GM23338 (cell line): ENCODE measurements around the gene AAR2. TPM values are rescaled to one million over a fixed set of nuclear protein-coding genes. Genes with fewer than 3 reads are reported as not detected.
A peak's percentile ranks its signal among the peaks of the same experiment; 100 is the strongest.

Experiments used
- ATAC-seq: fragments of 200-7000 bp; cut with Tn5 transposase; 3 replicates; pipeline ENCODE4 v1.9.1; 2020
- DNase-seq: peaks from one replicate; pipeline ENCODE4 v3.0.0-alpha.2; 2015; ENCODE audit warnings: low spot score
- H2AFZ ChIP-seq: fragments of 200-600 bp; sonication (generic); 2 replicates; pipeline ENCODE4 v1.8.0; 2016; ENCODE audit warnings: antibody characterized with exemption, mild to moderate bottlenecking, moderate library complexity
- H3F3A ChIP-seq: fragments of 200-600 bp; sonication (generic); replicated peaks from 2 replicates; pipeline ENCODE4 v1.8.0; 2017; ENCODE audit warnings: antibody characterized with exemption, mixed run types, low read depth
- H3K27ac ChIP-seq: fragments of 200-600 bp; sonication (generic); 2 replicates; pipeline ENCODE4 v1.6.1; 2016; ENCODE audit warnings: low read depth
- H3K27me3 ChIP-seq: fragments of 200-600 bp; sonication (generic); 2 replicates; pipeline ENCODE4 v1.8.0; 2016; ENCODE audit warnings: mild to moderate bottlenecking, mixed run types, moderate library complexity; ENCODE audit not compliant: insufficient read depth
- H3K36me3 ChIP-seq: fragments of 200-600 bp; sonication (generic); 2 replicates; pipeline ENCODE4 v1.8.0; 2016; ENCODE audit warnings: mild to moderate bottlenecking; ENCODE audit not compliant: insufficient read depth
- H3K4me1 ChIP-seq: fragments of 200-600 bp; sonication (generic); 2 replicates; pipeline ENCODE4 v1.8.0; 2016; ENCODE audit warnings: mild to moderate bottlenecking, moderate library complexity; ENCODE audit not compliant: insufficient read depth
- H3K4me2 ChIP-seq: fragments of 200-600 bp; sonication (generic); 2 replicates; pipeline ENCODE4 v1.7.1; 2017; ENCODE audit warnings: mixed run types
- H3K4me3 ChIP-seq: fragments of 200-600 bp; sonication (generic); 2 replicates; pipeline ENCODE4 v1.6.1; 2016; ENCODE audit warnings: mixed run types
- H3K79me2 ChIP-seq: fragments of 200-600 bp; sonication (generic); replicated peaks from 2 replicates; pipeline ENCODE4 v1.8.0; 2017; ENCODE audit warnings: mild to moderate bottlenecking; ENCODE audit not compliant: insufficient read depth
- H3K9me2 ChIP-seq: fragments of 200-600 bp; sonication (generic); 2 replicates; pipeline ENCODE4 v1.8.0; 2017; ENCODE audit not compliant: insufficient read depth
- H4K20me1 ChIP-seq: fragments of 200-600 bp; sonication (generic); replicated peaks from 2 replicates; pipeline ENCODE4 v1.8.0; 2017; ENCODE audit warnings: mild to moderate bottlenecking; ENCODE audit not compliant: insufficient read depth
- H3K27ac Mint-ChIP-seq: 2 replicates; pipeline ENCODE4 v1.8.0; 2020; ENCODE audit warnings: inconsistent platforms, mild to moderate bottlenecking, moderate library complexity, mixed read lengths
- H3K27me3 Mint-ChIP-seq: 3 replicates; pipeline ENCODE4 v1.8.0; 2022; ENCODE audit warnings: low read depth, mild to moderate bottlenecking, moderate library complexity, mixed read lengths, inconsistent platforms; ENCODE audit not compliant: insufficient read depth, poor library complexity
- H3K36me3 Mint-ChIP-seq: 3 replicates; pipeline ENCODE4 v1.8.0; 2021; ENCODE audit warnings: low read depth, mild to moderate bottlenecking, inconsistent platforms, moderate library complexity, mixed read lengths
- H3K4me1 Mint-ChIP-seq: 3 replicates; pipeline ENCODE4 v1.8.0; 2020; ENCODE audit warnings: mild to moderate bottlenecking, inconsistent platforms, mixed read lengths
- H3K4me3 Mint-ChIP-seq: 3 replicates; pipeline ENCODE4 v1.8.0; 2021; ENCODE audit warnings: moderate library complexity, mild to moderate bottlenecking, inconsistent platforms, mixed read lengths
- H3K9me3 Mint-ChIP-seq: 3 replicates; pipeline ENCODE4 v1.8.0; 2020; ENCODE audit warnings: moderate library complexity, mild to moderate bottlenecking, inconsistent platforms, mixed read lengths
- CREB1 ChIP-seq: fragments of 250-450 bp; sonication (Bioruptor Pico); IDR thresholded peaks from 2 replicates; pipeline ENCODE4 v1.5.0; 2020; ENCODE audit warnings: low read depth, mild to moderate bottlenecking, moderate library complexity
- EZH2 ChIP-seq: fragments of 200-600 bp; sonication (generic); IDR thresholded peaks from one replicate; pipeline ENCODE4 v1.8.0; 2017; ENCODE audit warnings: antibody characterized with exemption, mild to moderate bottlenecking, low read depth; ENCODE audit not compliant: unreplicated experiment
- EZH2phosphoT487 ChIP-seq: fragments of 200-600 bp; sonication (generic); IDR thresholded peaks from one replicate; pipeline ENCODE4 v1.8.1; 2018; ENCODE audit warnings: antibody characterized with exemption; ENCODE audit not compliant: unreplicated experiment
- NANOG ChIP-seq: IDR thresholded peaks from 2 replicates; pipeline ENCODE4 v1.6.1; 2016; ENCODE audit warnings: antibody characterized with exemption, borderline replicate concordance
- POLR2AphosphoS5 ChIP-seq: IDR thresholded peaks from 2 replicates; pipeline ENCODE4 v1.6.1; 2016; ENCODE audit warnings: antibody characterized with exemption, low read depth
- REST ChIP-seq: IDR thresholded peaks from one replicate; pipeline ENCODE4 v1.6.1; 2018; ENCODE audit warnings: antibody characterized with exemption; ENCODE audit not compliant: unreplicated experiment
- ZNF114 ChIP-seq: fragments of 250-450 bp; sonication (Bioruptor Pico); IDR thresholded peaks from 2 replicates; pipeline ENCODE4 v1.5.0; 2020; ENCODE audit warnings: mild to moderate bottlenecking, moderate library complexity
- ZNF331 ChIP-seq: fragments of 250-450 bp; sonication (Bioruptor Pico); IDR thresholded peaks from 2 replicates; pipeline ENCODE4 v1.5.0; 2020; ENCODE audit warnings: low read depth, mild to moderate bottlenecking, moderate library complexity
- polyA plus RNA-seq: library from polyadenylated mRNA; unstranded; fragments of >200 nt; fragmentation: Nextera tagmentation; extraction: Ambion mirVana; gene quantifications from 2 replicates; pipeline ENCODE4 v1.2.1, GENCODE V29; 2016
- total RNA-seq: library from RNA; depleted of rRNA; stranded (reverse); fragments of >200 nt; shearing (Covaris generic); gene quantifications from 2 replicates; pipeline ENCODE4 v1.2.3, GENCODE V29; 2014
- TF ChIP-seq, protein P1 (sequence below): IDR thresholded peaks from 2 replicates; pipeline ENCODE4 v1.6.1; 2016; ENCODE audit warnings: antibody characterized with exemption
- TF ChIP-seq, protein P2 (sequence below): fragments of 250-450 bp; sonication (Bioruptor Pico); IDR thresholded peaks from 2 replicates; pipeline ENCODE4 v1.5.0; 2020; ENCODE audit warnings: mild to moderate bottlenecking, moderate library complexity
- TF ChIP-seq, protein P3 (sequence below), 2 experiments: fragments of 200-600 bp in 1 of 2; sonication (generic) in 1 of 2; conservative IDR thresholded peaks; 2 replicates each; pipeline versions ENCODE4 v1.5.1 to v1.6.1; 2016 to 2017; ENCODE audit warnings: antibody characterized with exemption in 2 of 2, low read depth in 2 of 2, mild to moderate bottlenecking in 2 of 2, moderate library complexity in 1 of 2

Gene AAR2
- total and polyA plus RNA-seq, 2 experiments from 2014 or later, result 15.8 to 32.6 TPM

DNA sequence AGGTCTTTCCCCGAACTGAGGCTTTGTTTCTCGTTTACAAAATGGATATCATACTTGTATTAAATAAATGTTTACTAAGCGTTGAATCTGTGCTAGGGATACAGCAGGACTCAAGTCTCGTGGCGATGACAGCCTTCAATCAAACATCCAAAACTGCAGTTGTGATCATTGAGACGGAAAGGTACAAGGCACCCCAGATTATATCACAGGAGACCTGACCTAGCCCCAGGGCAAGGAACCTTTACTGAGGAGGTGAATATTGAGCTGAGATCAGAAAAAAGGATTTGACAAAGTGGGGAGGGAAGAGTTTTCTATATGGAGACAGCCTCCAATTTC, 476 bp downstream of the AAR2 start (continued):
- TF ChIP-seq EZH2 (no peak), NANOG (no peak)

- H3K4me1 ChIP-seq, result peaks cover 15% of the 10 kb centered on the region
- peaks cover 12% of the 10 kb centered on the region for H4K20me1 ChIP-seq
- no peaks in the 10 kb centered on the region for H3K27me3 ChIP-seq
- no peaks in the 10 kb centered on the region for H3F3A ChIP-seq
- peak overlapping the region; percentile 98 for H3K4me2 ChIP-seq
- H2AFZ ChIP-seq, result no peak overlapping the region
- 0 out of 2 replicates have a peak, but pooled peaks cover 9% of the 10 kb centered on the region for H3K36me3 ChIP-seq
- Mint-ChIP-seq H3K9me3 (no peaks in the 10 kb centered on the region), H3K27me3 (no peaks in the 10 kb centered on the region), H3K4me1 (peaks cover 13% of the 10 kb centered on the region), H3K27ac (no peak overlapping the region; the same call in 1 of the 2 replicates), H3K36me3 (peaks cover 22% of the 10 kb centered on the region; the same call in 2 of the 3 replicates), H3K4me3 (peak overlapping the region; percentile 90)
- DNase-seq, result no peak
- H3K9me2 ChIP-seq, result no peaks in the 10 kb centered on the region
- H3K79me2 ChIP-seq, result peaks cover 46% of the 10 kb centered on the region
- TF ChIP-seq, protein P1, sequence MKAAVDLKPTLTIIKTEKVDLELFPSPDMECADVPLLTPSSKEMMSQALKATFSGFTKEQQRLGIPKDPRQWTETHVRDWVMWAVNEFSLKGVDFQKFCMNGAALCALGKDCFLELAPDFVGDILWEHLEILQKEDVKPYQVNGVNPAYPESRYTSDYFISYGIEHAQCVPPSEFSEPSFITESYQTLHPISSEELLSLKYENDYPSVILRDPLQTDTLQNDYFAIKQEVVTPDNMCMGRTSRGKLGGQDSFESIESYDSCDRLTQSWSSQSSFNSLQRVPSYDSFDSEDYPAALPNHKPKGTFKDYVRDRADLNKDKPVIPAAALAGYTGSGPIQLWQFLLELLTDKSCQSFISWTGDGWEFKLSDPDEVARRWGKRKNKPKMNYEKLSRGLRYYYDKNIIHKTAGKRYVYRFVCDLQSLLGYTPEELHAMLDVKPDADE, result no peak
- TF ChIP-seq NANOG, result no peak
- no peak for TF ChIP-seq EZH2
- TF ChIP-seq ZNF114 (CRISPR knock-in tag), result no peak
- no peak for TF ChIP-seq ZNF331 (CRISPR knock-in tag)
- TF ChIP-seq, protein P2, sequence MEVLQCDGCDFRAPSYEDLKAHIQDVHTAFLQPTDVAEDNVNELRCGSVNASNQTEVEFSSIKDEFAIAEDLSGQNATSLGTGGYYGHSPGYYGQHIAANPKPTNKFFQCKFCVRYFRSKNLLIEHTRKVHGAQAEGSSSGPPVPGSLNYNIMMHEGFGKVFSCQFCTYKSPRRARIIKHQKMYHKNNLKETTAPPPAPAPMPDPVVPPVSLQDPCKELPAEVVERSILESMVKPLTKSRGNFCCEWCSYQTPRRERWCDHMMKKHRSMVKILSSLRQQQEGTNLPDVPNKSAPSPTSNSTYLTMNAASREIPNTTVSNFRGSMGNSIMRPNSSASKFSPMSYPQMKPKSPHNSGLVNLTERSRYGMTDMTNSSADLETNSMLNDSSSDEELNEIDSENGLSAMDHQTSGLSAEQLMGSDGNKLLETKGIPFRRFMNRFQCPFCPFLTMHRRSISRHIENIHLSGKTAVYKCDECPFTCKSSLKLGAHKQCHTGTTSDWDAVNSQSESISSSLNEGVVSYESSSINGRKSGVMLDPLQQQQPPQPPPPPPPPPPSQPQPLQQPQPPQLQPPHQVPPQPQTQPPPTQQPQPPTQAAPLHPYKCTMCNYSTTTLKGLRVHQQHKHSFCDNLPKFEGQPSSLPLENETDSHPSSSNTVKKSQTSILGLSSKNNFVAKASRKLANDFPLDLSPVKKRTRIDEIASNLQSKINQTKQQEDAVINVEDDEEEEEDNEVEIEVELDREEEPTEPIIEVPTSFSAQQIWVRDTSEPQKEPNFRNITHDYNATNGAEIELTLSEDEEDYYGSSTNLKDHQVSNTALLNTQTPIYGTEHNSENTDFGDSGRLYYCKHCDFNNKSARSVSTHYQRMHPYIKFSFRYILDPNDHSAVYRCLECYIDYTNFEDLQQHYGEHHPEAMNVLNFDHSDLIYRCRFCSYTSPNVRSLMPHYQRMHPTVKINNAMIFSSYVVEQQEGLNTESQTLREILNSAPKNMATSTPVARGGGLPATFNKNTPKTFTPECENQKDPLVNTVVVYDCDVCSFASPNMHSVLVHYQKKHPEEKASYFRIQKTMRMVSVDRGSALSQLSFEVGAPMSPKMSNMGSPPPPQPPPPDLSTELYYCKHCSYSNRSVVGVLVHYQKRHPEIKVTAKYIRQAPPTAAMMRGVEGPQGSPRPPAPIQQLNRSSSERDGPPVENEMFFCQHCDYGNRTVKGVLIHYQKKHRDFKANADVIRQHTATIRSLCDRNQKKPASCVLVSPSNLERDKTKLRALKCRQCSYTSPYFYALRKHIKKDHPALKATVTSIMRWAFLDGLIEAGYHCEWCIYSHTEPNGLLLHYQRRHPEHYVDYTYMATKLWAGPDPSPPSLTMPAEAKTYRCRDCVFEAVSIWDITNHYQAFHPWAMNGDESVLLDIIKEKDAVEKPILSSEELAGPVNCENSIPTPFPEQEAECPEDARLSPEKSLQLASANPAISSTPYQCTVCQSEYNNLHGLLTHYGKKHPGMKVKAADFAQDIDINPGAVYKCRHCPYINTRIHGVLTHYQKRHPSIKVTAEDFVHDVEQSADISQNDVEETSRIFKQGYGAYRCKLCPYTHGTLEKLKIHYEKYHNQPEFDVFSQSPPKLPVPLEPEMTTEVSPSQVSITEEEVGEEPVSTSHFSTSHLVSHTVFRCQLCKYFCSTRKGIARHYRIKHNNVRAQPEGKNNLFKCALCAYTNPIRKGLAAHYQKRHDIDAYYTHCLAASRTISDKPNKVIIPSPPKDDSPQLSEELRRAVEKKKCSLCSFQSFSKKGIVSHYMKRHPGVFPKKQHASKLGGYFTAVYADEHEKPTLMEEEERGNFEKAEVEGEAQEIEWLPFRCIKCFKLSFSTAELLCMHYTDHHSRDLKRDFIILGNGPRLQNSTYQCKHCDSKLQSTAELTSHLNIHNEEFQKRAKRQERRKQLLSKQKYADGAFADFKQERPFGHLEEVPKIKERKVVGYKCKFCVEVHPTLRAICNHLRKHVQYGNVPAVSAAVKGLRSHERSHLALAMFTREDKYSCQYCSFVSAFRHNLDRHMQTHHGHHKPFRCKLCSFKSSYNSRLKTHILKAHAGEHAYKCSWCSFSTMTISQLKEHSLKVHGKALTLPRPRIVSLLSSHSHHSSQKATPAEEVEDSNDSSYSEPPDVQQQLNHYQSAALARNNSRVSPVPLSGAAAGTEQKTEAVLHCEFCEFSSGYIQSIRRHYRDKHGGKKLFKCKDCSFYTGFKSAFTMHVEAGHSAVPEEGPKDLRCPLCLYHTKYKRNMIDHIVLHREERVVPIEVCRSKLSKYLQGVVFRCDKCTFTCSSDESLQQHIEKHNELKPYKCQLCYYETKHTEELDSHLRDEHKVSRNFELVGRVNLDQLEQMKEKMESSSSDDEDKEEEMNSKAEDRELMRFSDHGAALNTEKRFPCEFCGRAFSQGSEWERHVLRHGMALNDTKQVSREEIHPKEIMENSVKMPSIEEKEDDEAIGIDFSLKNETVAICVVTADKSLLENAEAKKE (CRISPR knock-in tag), result no peak
- TF ChIP-seq EZH2phosphoT487, result no peak
- TF ChIP-seq CREB1 (CRISPR knock-in tag), result no peak
- TF ChIP-seq POLR2AphosphoS5, result no peak
- TF ChIP-seq, protein P3, sequence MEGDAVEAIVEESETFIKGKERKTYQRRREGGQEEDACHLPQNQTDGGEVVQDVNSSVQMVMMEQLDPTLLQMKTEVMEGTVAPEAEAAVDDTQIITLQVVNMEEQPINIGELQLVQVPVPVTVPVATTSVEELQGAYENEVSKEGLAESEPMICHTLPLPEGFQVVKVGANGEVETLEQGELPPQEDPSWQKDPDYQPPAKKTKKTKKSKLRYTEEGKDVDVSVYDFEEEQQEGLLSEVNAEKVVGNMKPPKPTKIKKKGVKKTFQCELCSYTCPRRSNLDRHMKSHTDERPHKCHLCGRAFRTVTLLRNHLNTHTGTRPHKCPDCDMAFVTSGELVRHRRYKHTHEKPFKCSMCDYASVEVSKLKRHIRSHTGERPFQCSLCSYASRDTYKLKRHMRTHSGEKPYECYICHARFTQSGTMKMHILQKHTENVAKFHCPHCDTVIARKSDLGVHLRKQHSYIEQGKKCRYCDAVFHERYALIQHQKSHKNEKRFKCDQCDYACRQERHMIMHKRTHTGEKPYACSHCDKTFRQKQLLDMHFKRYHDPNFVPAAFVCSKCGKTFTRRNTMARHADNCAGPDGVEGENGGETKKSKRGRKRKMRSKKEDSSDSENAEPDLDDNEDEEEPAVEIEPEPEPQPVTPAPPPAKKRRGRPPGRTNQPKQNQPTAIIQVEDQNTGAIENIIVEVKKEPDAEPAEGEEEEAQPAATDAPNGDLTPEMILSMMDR (conservative IDR thresholded peaks at IDR 0.05; ENCODE audit: low read depth in 2 of 2), result no peak
- no peak for TF ChIP-seq REST
- peak overlapping the region; percentile 96 for H3K4me3 ChIP-seq
- ATAC-seq, result no peak
- H3K27ac ChIP-seq, result no peak overlapping the region
Measured at GRCh38 chr20:36237477-36237876, 1.2 kb downstream of the AAR2 start.
